NCI-H1105 (cell line): ENCODE results near the gene RBP4.

ENCODE experiments used
- DNase-seq: peaks from one replicate; lab custom pipeline; 2025; lab: John Stamatoyannopoulos, UW

Gene RBP4

GRCh38 chr10:93601146-93601773, at the start of gene RBP4:
Gene RBP4, minus strand, starts transcription at chr10:93601235. Its CDS starts 207 bp downstream, at chr10:93601028.
- no peak for DNase-seq

- DNase-seq, result no peak
Observed at GRCh38 chr10:93639791-93640190, 38.8 kb upstream of the RBP4 start.

- DNase-seq, result no peak
Observed at GRCh38 chr10:93630625-93631557, 29.9 kb upstream of the RBP4 start.

DNA sequence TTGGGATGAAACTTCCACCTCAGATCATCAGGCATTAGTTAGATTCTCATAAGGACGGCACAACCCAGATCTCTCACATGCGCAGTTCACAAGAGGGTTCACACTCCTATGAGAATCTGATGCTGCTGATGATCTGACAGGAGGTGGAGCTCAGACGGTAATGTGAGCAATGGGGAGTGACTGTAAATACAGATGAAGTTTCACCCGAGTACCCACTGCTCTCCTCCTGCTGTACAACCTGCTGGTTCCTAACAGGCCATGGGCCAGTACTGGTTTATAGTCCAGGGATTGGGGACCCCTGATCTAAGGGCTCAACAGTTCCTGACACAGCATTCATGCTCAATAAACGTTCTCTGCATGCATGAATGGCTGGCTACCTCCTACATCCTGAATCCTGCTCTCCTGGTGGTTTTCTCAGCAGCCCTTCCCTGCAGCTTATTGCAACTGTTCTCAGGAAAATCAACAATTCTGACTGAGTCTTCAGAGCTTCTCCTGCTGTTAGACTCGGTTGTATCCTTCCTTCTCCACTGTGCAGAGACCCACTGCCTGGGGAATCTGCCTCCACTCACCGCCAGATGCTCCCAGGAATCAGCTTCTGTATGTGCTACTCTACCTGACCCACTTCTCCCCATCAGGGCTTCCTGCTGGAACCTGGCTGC, 28.7 kb upstream of the RBP4 start:
- DNase-seq, result no peak

DNA sequence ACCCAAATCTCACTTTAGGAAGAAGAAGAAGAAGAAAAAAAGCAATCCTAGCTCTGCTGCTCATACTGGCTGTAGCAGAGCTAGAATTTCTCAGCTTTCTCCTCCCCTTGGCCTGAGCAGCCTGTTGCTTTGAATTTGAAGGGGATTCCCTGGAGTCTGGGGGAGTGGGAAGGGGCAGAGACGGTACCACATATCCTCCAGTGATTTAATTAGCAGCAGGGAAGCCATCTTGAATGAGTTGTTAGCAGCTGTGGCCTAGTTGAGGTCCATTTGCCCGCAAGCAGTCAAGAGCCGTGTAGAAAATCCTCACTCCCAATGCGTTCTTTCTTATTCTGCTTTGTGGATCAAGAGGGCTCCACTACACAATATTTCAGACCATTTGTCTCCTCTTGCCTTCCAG, 27.8 kb upstream of the RBP4 start:
- no peak for DNase-seq

DNA sequence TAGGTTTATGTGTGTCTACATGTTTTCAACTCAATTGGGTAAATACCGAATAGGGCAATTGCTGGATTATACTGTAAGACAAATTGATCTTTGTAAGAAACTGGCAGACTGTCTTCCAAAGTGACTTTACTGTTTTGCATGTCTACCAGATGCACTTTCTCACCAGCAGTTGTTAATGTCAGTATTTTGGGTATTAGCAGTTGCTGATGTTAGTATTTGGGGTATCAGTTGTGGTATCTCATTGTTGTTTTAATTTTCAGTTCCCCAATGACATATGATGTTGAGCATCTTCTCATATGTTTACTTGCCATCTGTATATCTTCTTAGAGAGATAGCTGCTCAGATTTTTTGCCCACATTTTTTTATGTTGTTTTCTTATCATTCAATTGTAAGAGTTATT, 21.9 kb upstream of the RBP4 start:
- DNase-seq, result no peak

DNA sequence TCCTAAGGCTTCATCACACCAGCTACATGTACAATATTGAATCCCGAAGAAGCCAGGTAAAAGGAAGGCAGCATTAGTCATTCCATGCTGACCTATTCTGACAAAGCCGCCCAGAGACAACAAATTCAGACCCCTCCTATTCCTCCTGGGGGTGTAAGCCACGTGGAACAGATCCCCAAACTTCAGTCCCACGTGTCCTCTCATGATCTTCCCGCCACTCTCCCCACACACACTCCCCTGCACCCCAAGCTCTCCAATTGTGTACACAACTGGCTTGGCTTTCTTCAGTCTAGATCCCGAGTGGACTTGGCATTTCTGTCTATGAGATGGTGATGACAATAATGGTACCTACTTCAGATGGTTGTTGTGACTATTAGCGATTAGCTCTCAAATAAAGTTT, 19.9 kb upstream of the RBP4 start:
- DNase-seq, result no peak

GRCh38 chr10:93615576-93616235, 14.7 kb upstream of the RBP4 start:
- no peak for DNase-seq

- DNase-seq, result no peak
Observed at GRCh38 chr10:93614101-93614825, 13.2 kb upstream of the RBP4 start.

DNA sequence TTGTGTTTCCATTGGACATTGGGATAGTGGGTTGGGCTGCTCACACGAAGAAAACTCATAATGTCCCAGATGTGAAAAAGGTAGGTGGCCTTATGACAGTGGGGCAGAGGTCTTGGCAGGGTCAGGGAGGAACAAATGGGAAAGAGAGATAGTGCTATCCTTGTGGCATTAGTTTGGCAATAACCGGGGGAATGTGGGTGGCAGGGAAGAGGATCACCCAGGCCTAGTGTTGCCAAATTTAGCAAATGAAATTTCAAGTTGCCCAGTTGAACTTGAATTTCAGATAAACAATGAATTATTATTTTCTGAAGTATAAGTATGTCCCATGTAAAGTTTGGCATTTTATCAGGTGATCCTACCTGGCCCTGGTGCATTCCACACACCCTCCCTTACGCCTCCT, 12.1 kb upstream of the RBP4 start:
- DNase-seq, result no peak

- DNase-seq, result no peak
Observed at GRCh38 chr10:93612311-93612710, 11.3 kb upstream of the RBP4 start, which contains the start of gene PDE6C. Gene PDE6C, plus strand, starts transcription at chr10:93612537. Its CDS starts 189 bp downstream, at chr10:93612726.

DNA sequence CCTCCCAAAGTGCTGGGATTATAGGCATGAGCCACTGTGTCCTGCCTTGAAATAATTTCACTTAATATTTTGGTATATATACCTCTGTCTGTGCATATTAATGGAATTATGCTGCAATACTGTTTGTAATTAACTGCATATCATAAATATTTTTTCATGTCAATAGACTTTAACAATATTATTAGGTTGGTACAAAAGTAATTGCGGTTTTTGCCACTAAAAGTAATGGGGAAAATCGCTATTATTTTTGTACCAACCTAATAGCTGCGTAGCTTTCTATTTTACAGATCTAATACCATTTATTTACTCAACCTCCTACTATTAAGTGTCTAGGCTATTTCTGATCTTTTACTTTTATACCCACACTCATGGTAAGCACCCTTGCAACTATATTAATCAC, 7.4 kb upstream of the RBP4 start:
- no peak for DNase-seq

DNA sequence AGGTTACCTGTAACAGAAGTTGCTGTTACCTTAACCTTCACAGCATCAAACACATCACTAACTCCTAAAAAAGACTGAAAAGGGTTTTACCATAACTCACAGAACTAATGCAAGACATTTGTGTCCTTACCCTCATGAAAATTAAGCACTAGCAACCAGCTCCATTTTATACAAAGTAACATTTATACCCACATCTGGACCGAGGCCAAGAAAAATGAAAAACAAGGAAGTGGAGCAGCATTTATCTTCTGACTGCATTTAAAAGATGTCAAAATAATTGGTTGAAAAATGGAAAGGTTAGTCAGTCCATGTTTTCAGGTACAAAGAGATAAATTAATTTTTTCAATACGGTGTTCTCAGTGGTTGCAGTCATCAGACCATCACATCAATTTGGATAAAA, 3.1 kb upstream of the RBP4 start:
- no peak for DNase-seq

DNA sequence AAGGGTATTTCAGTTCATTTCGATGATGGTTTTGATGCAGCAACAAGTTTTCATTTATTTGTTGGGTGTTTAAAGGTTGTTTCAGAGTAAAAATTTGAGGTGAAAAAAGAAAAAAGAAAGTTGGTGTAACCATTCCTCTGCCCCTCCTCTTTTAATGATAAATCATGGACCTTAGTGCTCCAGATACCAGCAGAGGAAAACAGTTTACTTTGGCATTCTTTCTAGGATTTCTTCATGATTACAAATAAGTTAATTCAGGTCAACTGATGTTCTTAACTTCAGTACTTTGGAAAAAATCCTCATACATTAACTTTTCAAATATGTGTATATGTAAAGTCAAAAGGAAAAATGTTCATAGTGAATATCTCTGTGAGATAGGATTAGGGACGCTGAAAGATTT, 2.0 kb upstream of the RBP4 start:
- no peak for DNase-seq

DNA sequence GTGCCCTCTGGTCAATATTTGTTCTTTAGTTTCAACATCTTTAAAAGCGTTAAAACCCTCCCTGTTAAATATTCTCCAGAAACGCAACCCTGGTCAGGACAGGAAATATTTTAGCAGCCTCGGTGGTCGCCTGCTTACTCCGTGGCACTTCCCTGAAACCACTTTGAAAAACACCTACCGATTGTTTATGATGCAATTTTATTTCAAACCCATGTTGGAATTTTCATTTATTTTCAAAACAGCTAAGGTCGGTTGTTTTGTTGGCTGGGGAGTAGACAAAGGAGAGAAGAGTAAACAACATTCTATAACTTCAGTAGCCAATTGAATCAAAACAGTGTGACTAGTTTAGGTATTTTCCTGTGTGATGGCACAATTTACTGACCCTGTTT, 733 bp upstream of the RBP4 start:
- DNase-seq, result no peak

- DNase-seq, result no peak
Observed at GRCh38 chr10:93600446-93601145, 439 bp downstream of the RBP4 start.

DNA sequence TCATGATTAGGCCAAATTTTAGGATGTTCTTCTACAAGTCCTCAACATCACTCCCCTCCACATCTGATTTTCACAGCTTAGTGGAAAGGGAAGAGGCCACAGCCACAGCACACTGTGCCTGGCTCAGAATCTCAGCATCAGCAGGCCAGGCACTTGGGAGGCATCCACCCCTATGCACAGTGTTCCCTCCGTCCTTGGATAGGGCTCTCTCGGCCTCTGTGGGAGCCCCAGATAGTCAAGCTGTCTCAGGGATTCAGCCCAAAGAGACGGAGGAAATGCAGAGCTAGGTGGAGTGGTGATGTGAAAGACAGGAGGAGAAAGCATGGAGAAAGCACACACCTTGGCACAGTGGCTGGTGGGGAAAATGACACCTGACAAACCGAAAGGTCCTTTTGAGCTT, 1.3 kb downstream of the RBP4 start:
- no peak for DNase-seq

- DNase-seq, result no peak
Observed at GRCh38 chr10:93599335-93599734, 1.7 kb downstream of the RBP4 start.

DNA sequence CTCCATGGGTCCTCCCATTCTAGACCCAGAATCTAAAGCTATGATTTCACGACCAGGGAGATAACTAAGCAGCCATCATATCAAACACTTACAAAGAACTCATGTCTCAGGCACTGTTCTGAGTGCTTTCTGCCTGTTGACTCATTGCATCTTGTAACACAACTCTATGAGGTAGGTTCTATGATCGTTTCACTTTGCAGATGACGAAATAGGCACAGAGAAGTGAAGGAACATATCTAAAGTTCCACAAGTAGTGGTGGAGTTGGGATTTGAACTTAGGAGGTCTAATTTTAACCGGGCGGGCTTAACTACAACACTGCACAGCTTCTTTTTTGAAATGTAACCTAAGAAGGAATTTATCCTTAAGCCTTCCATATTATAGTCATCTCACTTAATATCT, 2.9 kb downstream of the RBP4 start:
- no peak for DNase-seq

GRCh38 chr10:93597075-93597599, 3.9 kb downstream of the RBP4 start:
- no peak for DNase-seq

GRCh38 chr10:93596539-93596938, 4.5 kb downstream of the RBP4 start:
- DNase-seq, result no peak
